A549 (cell line): Measurements from ENCODE around the gene CCT5. TPM values are rescaled to one million over a fixed set of nuclear protein-coding genes. Genes with fewer than 3 reads are reported as not detected.

Experiments
- ATAC-seq, 2 experiments: fragments of 200-7000 bp in 1 of 2; fragments of >200 bp in 1 of 2; cut with Nextera tagmentation in 1 of 2; cut with Tn5 transposase in 1 of 2; 3 replicates each; pipeline versions ENCODE4 v1.8.0 to v1.9.1; 2018 to 2020; ENCODE audit warnings: mild to moderate bottlenecking in 1 of 2, moderate library complexity in 1 of 2
- CTCF ChIA-PET: fragments of 300-600 bp; sonication (Branson Sonifier 250); formaldehyde crosslinking; extraction: SDS; loops from one replicate; lab custom pipeline; 2021; ENCODE audit warnings: antibody characterized with exemption, inconsistent platforms; lab: Yijun Ruan, JAX
- POLR2A ChIA-PET: fragments of 350-600 bp; formaldehyde crosslinking; extraction: SDS; loops from one replicate; lab custom pipeline; 2021; ENCODE audit warnings: antibody characterized with exemption, inconsistent platforms; lab: Yijun Ruan, JAX
- DNase-seq, 2 experiments: peaks; one replicate each; pipeline versions ENCODE4 v3.0.0 to v3.0.0-alpha.2; 2011 to 2016; ENCODE audit warnings: low read depth in 1 of 2, low spot score in 1 of 2
- FAIRE-seq: peaks from 2 replicates; lab custom pipeline; 2011; peaks lifted over from hg19 to GRCh38; lab: Jason Lieb, UNC
- H3K27ac ChIP-seq, 2 experiments: fragments of >200 bp; sonication (Bioruptor Twin); formaldehyde crosslinking; 3 replicates each; pipeline ENCODE4 v1.5.1; 2016 to 2017
- H3K4me1 ChIP-seq: fragments of >200 bp; sonication (Bioruptor Twin); formaldehyde crosslinking; 3 replicates; pipeline ENCODE4 v1.6.1; 2016
- H3K4me2 ChIP-seq: fragments of >200 bp; sonication (Bioruptor Twin); formaldehyde crosslinking; 3 replicates; pipeline ENCODE4 v1.6.1; 2016
- H3K4me3 ChIP-seq: fragments of >200 bp; sonication (Bioruptor Twin); formaldehyde crosslinking; 3 replicates; pipeline ENCODE4 v1.5.1; 2016
- H3K9me3 ChIP-seq: fragments of >200 bp; sonication (Bioruptor Twin); formaldehyde crosslinking; 3 replicates; pipeline ENCODE4 v1.6.1; 2016
- CBX8 ChIP-seq: fragments of 200-600 bp; sonication (generic); IDR thresholded peaks from 2 replicates; pipeline ENCODE4 v1.6.1; 2016
- CTCF ChIP-seq: fragments of >200 bp; sonication (Bioruptor Twin); formaldehyde crosslinking; IDR thresholded peaks from 3 replicates; pipeline ENCODE4 v1.5.1; 2016
- EHF ChIP-seq: fragments of 250-450 bp; sonication (Bioruptor Pico); IDR thresholded peaks from 2 replicates; pipeline ENCODE4 v1.5.0; 2020; ENCODE audit warnings: mild to moderate bottlenecking
- FOSB ChIP-seq: fragments of 250-450 bp; sonication (Bioruptor Pico); IDR thresholded peaks from 2 replicates; pipeline ENCODE4 v1.5.0; 2020; ENCODE audit warnings: mild to moderate bottlenecking, moderate library complexity
- FOSL2 ChIP-seq, 2 experiments: fragments of 450-650 bp in 1 of 2; fragments of >200 bp in 1 of 2; sonication (Bioruptor Twin) in 1 of 2; formaldehyde crosslinking; IDR thresholded peaks; 2 replicates each; pipeline versions ENCODE4 v1.5.0 to v1.6.1; 2016 to 2020; ENCODE audit warnings: mild to moderate bottlenecking in 1 of 2, moderate library complexity in 1 of 2
- HMGXB4 ChIP-seq: fragments of 250-450 bp; sonication (Bioruptor Pico); IDR thresholded peaks from 2 replicates; pipeline ENCODE4 v1.5.0; 2021; ENCODE audit warnings: mild to moderate bottlenecking, moderate library complexity, borderline replicate concordance
- HOXA7 ChIP-seq: fragments of 250-450 bp; sonication (Bioruptor Pico); IDR thresholded peaks from 2 replicates; pipeline ENCODE4 v1.5.0; 2020; ENCODE audit warnings: mild to moderate bottlenecking, moderate library complexity
- HOXB13 ChIP-seq: fragments of 250-450 bp; sonication (Bioruptor Pico); IDR thresholded peaks from 2 replicates; pipeline ENCODE4 v1.5.0; 2020; ENCODE audit warnings: low read depth, mild to moderate bottlenecking, moderate library complexity
- JUNB ChIP-seq: fragments of >200 bp; sonication (Bioruptor Twin); formaldehyde crosslinking; IDR thresholded peaks from 2 replicates; pipeline ENCODE4 v1.6.1; 2016
- KDM5A ChIP-seq: fragments of 200-600 bp; sonication (generic); IDR thresholded peaks from 2 replicates; pipeline ENCODE4 v1.6.1; 2016; ENCODE audit warnings: antibody characterized with exemption, mild to moderate bottlenecking
- MAFK ChIP-seq: fragments of 450-650 bp; IDR thresholded peaks from 2 replicates; pipeline ENCODE4 v1.6.1; 2014; ENCODE audit not compliant: partially characterized antibody
- MAZ ChIP-seq: fragments of 150-350 bp; IDR thresholded peaks from 2 replicates; pipeline ENCODE4 v1.6.1; 2014; ENCODE audit warnings: antibody characterized with exemption, low read depth, low read length, borderline replicate concordance
- NPAS2 ChIP-seq: fragments of 250-450 bp; sonication (Bioruptor Pico); IDR thresholded peaks from 2 replicates; pipeline ENCODE4 v1.8.0; 2022; ENCODE audit warnings: mild to moderate bottlenecking, moderate library complexity, borderline replicate concordance
- NR3C1 ChIP-seq: fragments of >200 bp; sonication (Bioruptor Twin); formaldehyde crosslinking; IDR thresholded peaks from 3 replicates; pipeline ENCODE4 v1.6.1; 2017
- POLR2A ChIP-seq: IDR thresholded peaks from 2 replicates; pipeline ENCODE4 v1.6.1; 2012; ENCODE audit warnings: mild to moderate bottlenecking, low read length
- RARB ChIP-seq: fragments of 250-450 bp; sonication (Bioruptor Pico); IDR thresholded peaks from 2 replicates; pipeline ENCODE4 v1.8.0; 2021; ENCODE audit warnings: mild to moderate bottlenecking, moderate library complexity
- RCOR1 ChIP-seq: fragments of 150-350 bp; IDR thresholded peaks from 2 replicates; pipeline ENCODE4 v1.6.1; 2014; ENCODE audit warnings: antibody characterized with exemption, low read length, low read depth
- RFX5 ChIP-seq: fragments of 450-650 bp; IDR thresholded peaks from 2 replicates; pipeline ENCODE4 v1.7.1; 2014; ENCODE audit warnings: antibody characterized with exemption, mild to moderate bottlenecking, moderate library complexity
- RNF2 ChIP-seq: fragments of 200-600 bp; sonication (generic); IDR thresholded peaks from 2 replicates; pipeline ENCODE4 v1.6.1; 2016; ENCODE audit warnings: low read depth, mild to moderate bottlenecking, antibody characterized with exemption, moderate library complexity, borderline replicate concordance
- SMC3 ChIP-seq: fragments of >200 bp; sonication (Bioruptor Twin); formaldehyde crosslinking; IDR thresholded peaks from 3 replicates; pipeline ENCODE4 v1.6.1; 2018; ENCODE audit warnings: inconsistent platforms
- ZSCAN20 ChIP-seq: fragments of 250-450 bp; sonication (Bioruptor Pico); IDR thresholded peaks from 2 replicates; pipeline ENCODE4 v1.8.0; 2022; ENCODE audit warnings: mild to moderate bottlenecking, moderate library complexity
- WGBS: methylation state at CpG from one replicate; pipeline ENCODE4 v1.1.6; 2017; ENCODE audit errors: missing lambda C conversion rate; 5-methylcytosine and 5-hydroxymethylcytosine counted together
- polyA plus RNA-seq, 4 experiments: library from polyadenylated mRNA; depleted of rRNA in 3 of 4; stranded (reverse); fragments of >200 nt; fragmentation: RNase III in 1 of 4; extraction: RNeasy Plus Mini Kit Qiagen cat#74134 plus additional on column Dnase treatment in 1 of 4; gene quantifications; 2 replicates in 3 of 4; 3 replicates in 1 of 4; pipeline ENCODE4 v1.2.3, GENCODE V29; 2011 to 2017
- TF ChIP-seq, protein P1 (sequence below): IDR thresholded peaks from 2 replicates; pipeline ENCODE4 v1.6.1; 2012
- TF ChIP-seq, protein P2 (sequence below): IDR thresholded peaks from 2 replicates; pipeline ENCODE4 v1.6.1; 2012
- TF ChIP-seq, protein P3 (sequence below): fragments of >200 bp; sonication (Bioruptor Twin); formaldehyde crosslinking; IDR thresholded peaks from 2 replicates; pipeline ENCODE4 v1.6.1; 2016

Gene CCT5
- polyA plus RNA-seq, 2 of the 4 experiments (the other 2 are of a cell fraction) = 730 to 858 TPM

DNA sequence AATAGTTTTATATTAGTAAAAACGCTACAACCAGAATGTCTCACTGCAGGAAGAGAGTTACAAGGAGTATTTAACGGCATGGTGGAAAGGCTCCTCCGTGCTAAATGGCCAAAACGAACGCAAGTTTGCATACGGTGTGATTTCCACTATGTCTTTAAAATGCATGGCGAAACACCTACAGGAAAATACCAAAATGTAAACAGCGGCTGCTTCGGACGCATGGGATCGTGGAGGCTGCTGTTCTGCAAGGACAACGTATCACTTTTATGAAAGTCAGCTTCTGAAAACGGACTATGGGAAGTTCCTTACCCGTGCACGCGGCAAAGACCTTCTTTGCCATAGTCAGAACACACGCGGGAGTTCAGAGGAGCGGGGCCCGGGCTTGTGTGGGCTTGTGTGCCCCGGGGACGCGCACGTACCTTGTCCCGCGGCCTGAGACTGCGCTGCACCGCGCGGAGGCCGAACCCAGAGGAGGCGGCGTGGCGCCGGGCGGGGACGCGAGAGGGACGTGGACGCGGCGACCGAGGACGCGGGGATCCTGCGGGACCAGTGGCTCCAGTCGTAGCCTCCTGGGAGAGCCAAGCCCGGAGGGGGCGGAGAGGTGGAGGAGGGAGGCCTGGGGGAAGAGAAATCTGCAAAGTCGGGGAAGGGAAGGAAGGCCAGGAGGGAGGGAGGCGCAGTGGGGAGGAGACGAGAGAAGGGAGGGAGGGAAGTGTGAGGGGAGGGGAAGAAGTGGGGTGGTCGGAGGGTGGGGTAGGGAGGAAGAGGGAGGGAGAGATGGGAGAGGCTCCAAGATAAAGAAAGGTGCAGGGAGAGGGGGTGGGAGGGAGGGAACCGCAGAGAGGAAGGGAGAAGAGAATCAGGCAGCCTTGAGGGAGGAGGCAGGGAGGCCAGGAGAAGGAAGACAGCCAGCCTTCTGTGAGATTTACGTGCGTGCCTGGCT is 57.4 kb downstream of the CCT5 start, which contains the start of gene CMBL:
TSS of gene CMBL (minus strand) at position 697 of the 943 bp plus-strand sequence. CDS start 17,140 bp downstream, outside the sequence.
- 70% methylated on average over 55 of the region's 56 CpGs for WGBS
- Histone ChIP-seq H3K9me3 (no peaks in the 10 kb centered on the region), H3K4me3 (peak within 1 kb of the TSS; percentile 49), H3K27ac (peak within 1 kb of the TSS; percentile 79 to 84), H3K4me1 (peaks cover 27% of the 10 kb centered on the region), H3K4me2 (peak within 1 kb of the TSS; percentile 70)
- ChIA-PET CTCF (interaction anchor here (1.6 kb wide), 1 partner anchor 24 kb away, joined by 4 read pairs; no protein-coding TSS in a partner anchor), POLR2A (no interaction called here)
- peak in 1 of 2 experiments; percentile 64 for DNase-seq
- FAIRE-seq = no peak
- ATAC-seq = peak; percentile 67 to 72
- TF ChIP-seq RARB (CRISPR knock-in tag) (no peak), CTCF (no peak), POLR2A (peak; percentile 32), RFX5 (no peak), RCOR1 (no peak), CBX8 (no peak), NR3C1 (no peak), JUNB (no peak), EHF (CRISPR knock-in tag) (no peak), HOXB13 (CRISPR knock-in tag) (no peak)
- TF ChIP-seq, protein P1, sequence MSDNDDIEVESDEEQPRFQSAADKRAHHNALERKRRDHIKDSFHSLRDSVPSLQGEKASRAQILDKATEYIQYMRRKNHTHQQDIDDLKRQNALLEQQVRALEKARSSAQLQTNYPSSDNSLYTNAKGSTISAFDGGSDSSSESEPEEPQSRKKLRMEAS = peak; percentile 62; the same call in 1 of the 2 replicates

DNA sequence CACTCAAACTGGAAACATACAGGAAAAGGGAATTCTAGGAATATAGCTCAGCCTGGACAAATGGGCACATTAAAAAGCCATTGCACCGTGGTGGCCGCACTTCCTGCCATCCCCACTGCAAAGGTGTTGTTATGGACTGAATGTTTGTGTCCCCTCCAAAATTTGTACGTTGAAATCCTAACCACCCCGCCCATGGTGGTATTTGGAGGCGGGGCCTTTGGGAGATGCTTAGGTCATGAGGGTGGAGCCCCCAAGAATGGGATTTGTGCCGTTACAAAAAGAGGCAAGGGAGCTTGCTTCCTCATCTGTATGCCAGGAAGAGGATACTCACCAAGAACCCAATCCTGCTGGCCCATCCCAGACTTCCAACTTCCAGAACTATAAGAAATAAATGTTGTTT is 58.8 kb downstream of the CCT5 start:
- Histone ChIP-seq H3K4me1 (peaks cover 24% of the 10 kb centered on the region), H3K4me2 (no peak overlapping the region), H3K9me3 (no peaks in the 10 kb centered on the region), H3K27ac (peak overlapping the region in 1 of 2 experiments; percentile 73; a peak in 2 of 6 replicates), H3K4me3 (no peak overlapping the region)
- 88% methylated on average over 6 of the region's 6 CpGs for WGBS
- FAIRE-seq (no peak), ATAC-seq (no peak), DNase-seq (no peak)
- TF ChIP-seq RARB (CRISPR knock-in tag) = no peak
- no peak for TF ChIP-seq RNF2
- TF ChIP-seq, protein P2, sequence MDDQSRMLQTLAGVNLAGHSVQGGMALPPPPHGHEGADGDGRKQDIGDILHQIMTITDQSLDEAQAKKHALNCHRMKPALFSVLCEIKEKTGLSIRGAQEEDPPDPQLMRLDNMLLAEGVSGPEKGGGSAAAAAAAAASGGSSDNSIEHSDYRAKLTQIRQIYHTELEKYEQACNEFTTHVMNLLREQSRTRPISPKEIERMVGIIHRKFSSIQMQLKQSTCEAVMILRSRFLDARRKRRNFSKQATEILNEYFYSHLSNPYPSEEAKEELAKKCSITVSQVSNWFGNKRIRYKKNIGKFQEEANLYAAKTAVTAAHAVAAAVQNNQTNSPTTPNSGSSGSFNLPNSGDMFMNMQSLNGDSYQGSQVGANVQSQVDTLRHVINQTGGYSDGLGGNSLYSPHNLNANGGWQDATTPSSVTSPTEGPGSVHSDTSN = no peak
- TF ChIP-seq KDM5A = no peak
- TF ChIP-seq ZSCAN20 = no peak
- ChIA-PET CTCF (interaction anchor here (3.0 kb wide), 1 partner anchor 25 kb away, joined by 11 read pairs; no protein-coding TSS in a partner anchor), POLR2A (interaction anchor here (1.1 kb wide), 1 partner anchor 45 kb away, joined by 3 read pairs; the partner anchor contains the start of gene MARCHF6)

- DNase-seq (peak; percentile 62 to 71), FAIRE-seq (no peak), ATAC-seq (peak; percentile 74 to 78)
- Histone ChIP-seq H3K4me1 (peaks cover 24% of the 10 kb centered on the region), H3K27ac (peak overlapping the region; percentile 42 to 73), H3K4me3 (no peak overlapping the region), H3K4me2 (peak overlapping the region; percentile 50), H3K9me3 (no peaks in the 10 kb centered on the region)
- POLR2A ChIA-PET = interaction anchor here (1.9 kb wide), 1 partner anchor 43 kb away, joined by 10 read pairs; the partner anchor contains the start of gene MARCHF6
- CTCF ChIA-PET = interaction anchor here (0.6 to 3.0 kb wide), 2 partner anchors 26 to 58 kb away, joined by 3 to 11 read pairs; no protein-coding TSS in a partner anchor
- TF ChIP-seq SMC3 (no peak), JUNB (no peak), NPAS2 (CRISPR knock-in tag) (no peak), MAFK (peak; percentile 99), RCOR1 (no peak), MAZ (no peak), FOSB (CRISPR knock-in tag) (no peak), HMGXB4 (CRISPR knock-in tag) (no peak), FOSL2 (IDR thresholded peaks at IDR 0.05) (no peak), FOSL2 (CRISPR knock-in tag; IDR thresholded peaks at IDR 0.05) (peak; percentile 16; the same call in 1 of the 2 replicates), NR3C1 (no peak), RFX5 (peak; percentile 82), HOXA7 (no peak), CBX8 (no peak), KDM5A (no peak)
- TF ChIP-seq, protein P3, sequence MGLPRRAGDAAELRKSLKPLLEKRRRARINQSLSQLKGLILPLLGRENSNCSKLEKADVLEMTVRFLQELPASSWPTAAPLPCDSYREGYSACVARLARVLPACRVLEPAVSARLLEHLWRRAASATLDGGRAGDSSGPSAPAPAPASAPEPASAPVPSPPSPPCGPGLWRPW = no peak
- 31% methylated on average over 8 of the region's 8 CpGs for WGBS
Observed at GRCh38 chr5:10310066-10310779, 60.1 kb downstream of the CCT5 start.
